K562 (cell line): ENCODE results near the gene DNASE2B. TPM values are rescaled to one million over a fixed set of nuclear protein-coding genes. Genes with fewer than 3 reads are reported as not detected.

ENCODE experiments used
- CBFA2T2 ChIP-seq: fragments of 450-650 bp; conservative IDR thresholded peaks from 2 replicates; pipeline ENCODE4 v1.6.1; 2017; ENCODE audit warnings: mild to moderate bottlenecking
- CBX2 ChIP-seq: fragments of 200-600 bp; sonication (generic); IDR thresholded peaks from one replicate; pipeline ENCODE4 v1.6.1; 2012; ENCODE audit warnings: mild to moderate bottlenecking, low read length, inconsistent platforms; ENCODE audit not compliant: insufficient read depth, poor library complexity, severe bottlenecking
- CBX3 ChIP-seq, 2 experiments: IDR thresholded peaks; 1 replicate in 1 of 2; 2 replicates in 1 of 2; pipeline ENCODE4 v1.6.1; 2012; ENCODE audit warnings: inconsistent platforms in 2 of 2, low read length in 2 of 2, borderline replicate concordance in 1 of 2, control low read depth in 1 of 2
- CLOCK ChIP-seq: fragments of 250-450 bp; sonication (Bioruptor Pico); IDR thresholded peaks from 2 replicates; pipeline ENCODE4 v1.4.0; 2020; ENCODE audit warnings: mild to moderate bottlenecking, moderate library complexity, borderline replicate concordance
- DACH1 ChIP-seq: fragments of 450-650 bp; IDR thresholded peaks from 2 replicates; pipeline ENCODE4 v1.6.1; 2018; ENCODE audit not compliant: partially characterized antibody
- DPF2 ChIP-seq: fragments of 450-650 bp; IDR thresholded peaks from 2 replicates; pipeline ENCODE4 v1.6.1; 2016
- EGR1 ChIP-seq: fragments of 450-650 bp; conservative IDR thresholded peaks from 2 replicates; pipeline ENCODE4 v1.6.1; 2017; ENCODE audit warnings: mild to moderate bottlenecking
- FIP1L1 ChIP-seq: fragments of 200-400 bp; formaldehyde crosslinking; IDR thresholded peaks from 2 replicates; pipeline ENCODE4 v1.6.1; 2018; ENCODE audit warnings: mild to moderate bottlenecking, low read depth, low read length; ENCODE audit not compliant: poor library complexity, severe bottlenecking
- FOXO4 ChIP-seq: fragments of 450-650 bp; formaldehyde crosslinking; IDR thresholded peaks from 2 replicates; pipeline ENCODE4 v1.4.0; 2020; ENCODE audit warnings: mild to moderate bottlenecking, moderate library complexity
- JUN ChIP-seq, 2 experiments: sonication (generic) in 1 of 2; formaldehyde crosslinking in 1 of 2; IDR thresholded peaks; 2 replicates each; pipeline versions ENCODE4 v1.6.1 to v1.8.0; 2012 to 2022; ENCODE audit warnings: borderline replicate concordance in 2 of 2, mild to moderate bottlenecking in 2 of 2, improper control_type of control experiment in 1 of 2, low read depth in 1 of 2, low read length in 1 of 2, missing genetic modification reagents in 1 of 2
- KDM5B ChIP-seq: fragments of 200-600 bp; sonication (generic); IDR thresholded peaks from 2 replicates; pipeline ENCODE4 v1.6.1; 2012; ENCODE audit warnings: low read depth, mild to moderate bottlenecking, moderate library complexity, low read length, control low read depth, inconsistent platforms; ENCODE audit not compliant: insufficient replicate concordance
- LCOR ChIP-seq: sonication (generic); formaldehyde crosslinking; IDR thresholded peaks from 2 replicates; pipeline ENCODE4 v1.8.0; 2022; ENCODE audit warnings: mild to moderate bottlenecking, missing genetic modification reagents
- MAFF ChIP-seq: IDR thresholded peaks from 2 replicates; pipeline ENCODE4 v1.6.1; 2012; ENCODE audit warnings: low read length, improper control_type of control experiment
- NELFE ChIP-seq: IDR thresholded peaks from 2 replicates; pipeline ENCODE4 v1.6.1; 2011; ENCODE audit warnings: mild to moderate bottlenecking; ENCODE audit not compliant: insufficient read depth, insufficient read length
- NUFIP1 ChIP-seq: fragments of 450-650 bp; IDR thresholded peaks from 2 replicates; pipeline ENCODE4 v1.6.1; 2018; ENCODE audit not compliant: partially characterized antibody
- SRSF1 ChIP-seq: fragments of 200-400 bp; formaldehyde crosslinking; IDR thresholded peaks from 2 replicates; pipeline ENCODE4 v1.6.1; 2017; ENCODE audit warnings: mild to moderate bottlenecking, low read depth, low read length, moderate library complexity
- TCF7 ChIP-seq: sonication (generic); IDR thresholded peaks from 2 replicates; pipeline ENCODE4 v1.6.1; 2016; ENCODE audit warnings: antibody characterized with exemption, borderline replicate concordance
- XRCC5 ChIP-seq: fragments of 200-400 bp; formaldehyde crosslinking; IDR thresholded peaks from 2 replicates; pipeline ENCODE4 v1.6.1; 2017; ENCODE audit warnings: low read depth, mild to moderate bottlenecking, low read length
- YBX1 ChIP-seq: fragments of 450-650 bp; IDR thresholded peaks from 2 replicates; pipeline ENCODE4 v1.7.1; 2016; ENCODE audit warnings: mild to moderate bottlenecking
- ZC3H11A ChIP-seq: IDR thresholded peaks from 2 replicates; pipeline ENCODE4 v1.6.1; 2012; ENCODE audit warnings: low read depth, low read length, improper control_type of control experiment
- ZNF146 ChIP-seq: IDR thresholded peaks from one replicate; pipeline ENCODE4 v1.6.1; 2018; ENCODE audit warnings: missing compliant biosample characterization; ENCODE audit not compliant: unreplicated experiment
- ZNF507 ChIP-seq: conservative IDR thresholded peaks from 2 replicates; pipeline ENCODE4 v1.6.1; 2017; ENCODE audit warnings: missing genetic modification characterization, missing compliant biosample characterization
- ZNF785 ChIP-seq: fragments of 250-450 bp; sonication (Bioruptor Pico); IDR thresholded peaks from 2 replicates; pipeline ENCODE4 v1.4.0; 2020; ENCODE audit warnings: mild to moderate bottlenecking
- polyA plus RNA-seq, 8 experiments: library from polyadenylated mRNA; depleted of rRNA in 4 of 8; stranded (reverse) in 5 of 8; unstranded in 3 of 8; fragments of >200 nt; fragmentation: Nextera tagmentation in 2 of 8; fragmentation: Illumina TruSeq in 1 of 8; extraction: Ambion mirVana in 2 of 8; extraction: Trizol in 1 of 8; gene quantifications; 2 replicates each; pipeline versions ENCODE4 v1.2.1 to v1.2.3, GENCODE V29; 2011 to 2014; ENCODE audit warnings: inconsistent platforms in 1 of 8, missing spikeins in 1 of 8
- total RNA-seq, 7 experiments: library from RNA; depleted of rRNA in 6 of 7; stranded (reverse); fragments of >200 nt in 6 of 7; fragmentation: Illumina TruSeq in 2 of 7; extraction: Trizol in 2 of 7; gene quantifications; 2 replicates each; pipeline versions ENCODE4 v1.2.1 to v1.2.3, GENCODE V29; 2011 to 2021; ENCODE audit warnings: low replicate concordance in 1 of 7

DNASE2B gene
- total and polyA plus RNA-seq, 9 of the 15 experiments (the other 6 are each of a cell fraction or from before 2014, with no cell fraction given), result not detected

GRCh38 chr1:84427250-84428188 is 29.2 kb downstream of the DNASE2B start (continued):
- TF ChIP-seq NUFIP1 (no peak), JUN (IDR thresholded peaks at IDR 0.05; ENCODE audit: borderline replicate concordance, low read depth, low read length) (no peak), JUN (CRISPR knock-in tag; IDR thresholded peaks at IDR 0.05; ENCODE audit: borderline replicate concordance) (no peak), ZNF146 (no peak), CBX2 (no peak), SRSF1 (no peak), CBX3 (IDR thresholded peaks at IDR 0.05; ENCODE audit: borderline replicate concordance in 1 of 2, low read length in 2 of 2) (no peak), NELFE (no peak), FIP1L1 (no peak), MAFF (0 out of 2 replicates have a peak, but pooled peaks have one; percentile 5), XRCC5 (no peak), ZNF785 (CRISPR knock-in tag) (no peak), LCOR (no peak), ZNF507 (no peak), DPF2 (peak; percentile 36; the same call in 1 of the 2 replicates), FOXO4 (CRISPR knock-in tag) (no peak), TCF7 (no peak), YBX1 (no peak), DACH1 (no peak), KDM5B (no peak), CBFA2T2 (0 out of 2 replicates have a peak, but pooled peaks have one; percentile 14), EGR1 (peak; percentile 37; the same call in 1 of the 2 replicates), ZC3H11A (no peak), CLOCK (CRISPR knock-in tag) (no peak)
